HTR-8/SVneo (cell line): Measurements from ENCODE around the gene FCN1.

ENCODE experiments used
- DNase-seq: peaks from one replicate; pipeline ENCODE4 v3.0.0; 2011; ENCODE audit warnings: low spot score, mixed read lengths; ENCODE audit not compliant: insufficient read length
- FAIRE-seq: peaks from 2 replicates; lab custom pipeline; 2011; peaks lifted over from hg19 to GRCh38; lab: Jason Lieb, UNC

FCN1 gene

GRCh38 chr9:134955156-134955555 is 37.4 kb upstream of the FCN1 start:
- FAIRE-seq = no peak
- no peak for DNase-seq

DNA sequence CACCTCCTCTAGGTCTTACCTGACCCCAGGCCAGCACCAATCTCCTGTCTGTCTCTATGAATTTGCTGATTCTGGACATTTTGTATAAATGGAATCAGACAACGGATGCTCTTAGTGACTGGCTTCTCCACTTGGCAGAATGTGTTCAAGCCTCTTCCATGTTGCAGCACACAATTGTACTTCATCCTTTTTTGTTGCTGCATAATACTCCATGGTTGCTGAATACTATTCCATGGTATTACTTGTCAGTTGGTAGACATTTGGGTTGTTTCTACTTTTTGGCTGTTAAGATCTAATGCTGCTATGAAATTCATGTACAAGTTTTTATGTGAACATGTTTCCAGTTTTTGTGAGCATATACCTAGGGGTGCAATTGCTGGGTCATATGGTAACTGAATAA is 34.3 kb upstream of the FCN1 start:
- DNase-seq = no peak
- no peak for FAIRE-seq

GRCh38 chr9:134951461-134951860 is 33.7 kb upstream of the FCN1 start:
- no peak for FAIRE-seq
- DNase-seq = no peak

- FAIRE-seq (no peak), DNase-seq (no peak)
Measured at GRCh38 chr9:134950386-134951210, 32.9 kb upstream of the FCN1 start.

DNA sequence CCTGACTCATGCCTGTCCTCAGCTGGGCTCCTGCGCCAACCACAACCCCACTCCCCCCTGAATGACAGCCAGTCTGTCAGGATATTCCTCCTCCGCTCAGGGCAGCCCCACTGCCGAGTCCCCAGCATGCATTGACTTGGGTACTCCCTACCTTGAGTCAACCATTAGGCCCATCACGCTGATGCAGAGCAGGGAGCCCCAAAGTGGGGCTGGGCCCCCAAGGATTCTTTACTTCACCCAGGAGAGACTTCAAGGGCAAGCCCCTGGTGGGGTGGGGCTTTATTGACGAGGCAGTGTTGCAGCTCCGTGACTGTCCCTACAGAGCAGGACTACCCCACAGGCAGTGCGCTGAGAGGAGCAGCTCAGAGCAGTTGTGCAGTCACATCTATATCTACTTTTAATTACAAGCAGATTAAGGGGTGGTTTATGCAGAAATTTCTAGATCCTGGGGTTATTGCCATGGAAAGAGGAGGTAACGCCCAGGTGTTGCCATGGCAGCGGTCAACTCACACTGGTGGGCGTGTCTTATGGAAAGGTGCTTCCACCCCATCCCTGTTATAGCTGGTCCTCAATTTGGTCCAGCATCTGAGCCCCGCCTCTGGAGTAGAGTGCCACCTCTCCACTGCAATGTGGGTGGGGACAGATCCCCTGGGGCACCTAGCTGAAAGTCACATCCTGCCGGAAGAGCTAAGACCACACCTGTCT is 32.1 kb upstream of the FCN1 start:
- FAIRE-seq (no peak), DNase-seq (no peak)

DNA sequence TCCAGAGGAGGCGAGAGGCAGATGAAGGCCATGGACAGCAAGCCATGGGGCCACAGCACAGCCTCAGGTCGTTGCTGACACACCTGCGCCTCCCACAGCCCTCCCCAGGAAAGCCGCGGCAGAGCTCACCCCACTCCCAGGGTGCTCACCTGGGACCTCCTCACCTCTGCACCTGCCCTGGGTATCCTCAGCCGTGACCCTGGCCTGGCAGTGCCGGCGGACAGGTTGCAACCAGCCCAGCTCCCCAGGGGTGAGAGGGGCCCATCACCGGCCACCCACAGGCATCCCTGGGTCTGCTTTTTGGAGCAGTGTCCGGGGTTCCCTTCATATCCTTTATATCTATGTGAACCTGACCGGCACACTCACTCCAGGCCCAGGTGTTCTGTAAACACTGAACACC is 30.4 kb upstream of the FCN1 start:
- DNase-seq = no peak
- no peak for FAIRE-seq

DNA sequence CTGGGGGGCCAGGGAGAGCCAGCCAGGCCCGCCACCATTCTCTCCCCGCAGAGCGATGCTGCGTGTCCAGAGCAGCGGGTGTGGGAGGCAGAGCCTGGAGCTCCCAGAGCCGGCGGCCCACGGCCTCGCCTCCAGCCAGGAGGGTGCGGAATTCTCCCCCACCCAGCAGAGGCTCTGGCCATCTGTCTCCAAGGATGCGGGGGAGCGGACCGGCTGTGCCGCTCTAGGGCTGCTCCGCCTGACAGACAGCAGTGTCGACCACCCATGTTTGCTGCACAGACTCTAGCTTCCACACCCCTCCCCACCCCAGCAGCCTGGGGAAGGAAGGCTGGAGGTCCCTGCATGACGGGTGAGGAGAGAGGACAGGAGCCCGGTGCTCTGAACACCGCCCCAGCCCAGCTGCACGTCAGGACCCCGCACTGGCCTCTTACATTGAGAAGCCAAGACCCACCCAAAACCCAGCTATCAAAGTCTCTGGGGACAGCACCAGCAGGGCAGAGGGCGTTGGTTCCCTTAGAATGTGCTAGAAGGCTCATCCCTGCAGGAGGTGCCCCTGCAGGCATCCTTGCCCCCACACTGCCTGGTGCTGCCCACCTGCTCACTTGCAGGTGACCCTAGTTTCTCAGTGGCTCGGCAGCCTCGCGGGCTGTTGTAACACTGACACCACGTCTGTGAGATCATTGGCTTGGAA is 29.7 kb upstream of the FCN1 start:
- DNase-seq (no peak), FAIRE-seq (no peak)

DNA sequence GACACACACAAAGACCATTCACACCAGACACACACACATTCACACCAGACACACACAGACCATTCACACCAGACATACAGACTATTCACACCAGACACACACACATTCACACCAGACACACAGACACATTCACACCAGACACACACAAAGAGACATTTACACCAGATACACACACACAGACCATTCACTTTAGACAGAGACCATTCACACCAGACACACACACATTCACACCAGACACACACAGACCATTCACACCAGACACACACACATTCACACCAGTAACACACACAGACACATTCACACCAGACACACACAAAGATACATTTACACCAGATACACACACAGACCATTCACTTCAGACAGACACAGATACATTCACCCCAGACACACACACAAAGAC is 29.0 kb upstream of the FCN1 start:
- no peak for DNase-seq
- FAIRE-seq = peak; percentile 13

DNA sequence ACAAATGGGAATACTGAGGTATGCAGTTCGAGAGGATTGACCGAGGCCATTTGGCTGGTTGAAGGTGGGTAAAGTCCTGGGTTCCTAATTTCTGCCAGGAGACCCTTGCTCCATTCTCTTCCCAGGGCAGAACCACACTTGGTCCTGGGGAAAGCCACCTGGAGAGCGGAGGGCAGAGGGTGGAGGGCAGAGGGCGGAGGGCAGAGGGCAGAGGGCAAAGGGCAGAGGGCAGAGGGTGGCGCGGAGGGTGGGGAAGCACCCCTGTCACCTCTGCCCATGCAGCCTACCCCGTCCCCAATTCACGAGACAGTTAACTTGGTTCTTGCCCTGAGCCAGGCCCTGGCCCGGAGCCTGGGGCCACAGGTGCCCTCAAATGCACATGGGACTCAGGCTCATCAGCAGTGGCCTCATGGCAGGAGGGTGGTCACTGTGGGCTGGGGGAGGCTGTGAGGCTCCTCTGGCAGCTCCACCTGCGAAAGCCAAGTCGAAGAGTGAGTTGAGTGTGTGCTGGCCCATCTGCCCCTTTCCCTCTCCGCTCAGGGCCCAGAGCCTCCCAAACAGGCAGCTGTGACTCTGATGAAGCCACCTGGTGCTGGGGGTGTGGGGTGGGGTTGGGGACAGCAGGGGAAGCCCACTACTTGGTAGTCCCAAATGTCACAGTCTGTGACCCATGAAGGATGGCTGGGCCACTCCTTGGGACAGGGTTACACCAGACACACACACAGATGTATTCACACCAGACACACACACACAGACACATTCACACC is 28.0 kb upstream of the FCN1 start:
- DNase-seq = no peak
- FAIRE-seq = no peak

DNA sequence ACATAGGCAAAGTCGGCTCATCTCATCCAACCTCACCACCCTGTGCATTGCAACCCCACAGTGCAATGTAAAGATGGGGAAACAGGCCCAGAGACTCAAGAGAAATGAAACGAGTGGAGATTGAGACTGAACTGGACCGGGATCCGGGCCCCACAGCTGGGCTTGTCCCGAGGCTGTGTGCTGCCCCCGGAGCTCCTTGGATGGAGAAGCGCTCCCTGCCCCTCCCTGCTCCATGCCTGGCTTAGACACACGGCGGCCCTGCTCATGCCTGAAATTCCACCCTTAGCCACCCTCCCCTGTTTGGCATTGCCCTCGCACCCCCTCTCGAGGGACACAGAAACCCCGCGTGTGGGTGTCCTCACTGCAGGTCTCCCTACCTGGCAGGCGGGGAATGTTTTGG is 27.2 kb upstream of the FCN1 start:
- FAIRE-seq (no peak), DNase-seq (no peak)

GRCh38 chr9:134944351-134944802 is 26.7 kb upstream of the FCN1 start:
- no peak for DNase-seq
- FAIRE-seq = no peak

DNA sequence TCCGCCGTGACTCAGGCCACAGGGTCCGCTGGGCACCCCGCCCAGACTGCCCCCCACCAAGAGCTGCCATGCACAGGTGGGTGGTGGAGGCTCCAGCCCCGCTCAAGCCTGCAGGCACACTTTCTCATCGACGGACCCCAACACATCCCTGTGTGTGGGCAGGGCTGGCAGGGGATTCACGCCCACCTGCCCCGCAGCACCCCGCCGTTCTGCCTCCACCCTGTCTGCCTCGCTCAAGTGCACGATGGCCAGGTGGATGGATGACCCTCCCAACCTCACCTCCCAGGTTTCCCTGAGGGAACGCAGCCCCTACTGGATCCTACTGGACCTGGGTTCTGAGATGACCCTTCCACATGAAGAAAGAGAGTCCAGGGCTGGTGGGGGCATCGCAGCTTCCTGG is 26.1 kb upstream of the FCN1 start:
- no peak for FAIRE-seq
- DNase-seq = no peak

DNA sequence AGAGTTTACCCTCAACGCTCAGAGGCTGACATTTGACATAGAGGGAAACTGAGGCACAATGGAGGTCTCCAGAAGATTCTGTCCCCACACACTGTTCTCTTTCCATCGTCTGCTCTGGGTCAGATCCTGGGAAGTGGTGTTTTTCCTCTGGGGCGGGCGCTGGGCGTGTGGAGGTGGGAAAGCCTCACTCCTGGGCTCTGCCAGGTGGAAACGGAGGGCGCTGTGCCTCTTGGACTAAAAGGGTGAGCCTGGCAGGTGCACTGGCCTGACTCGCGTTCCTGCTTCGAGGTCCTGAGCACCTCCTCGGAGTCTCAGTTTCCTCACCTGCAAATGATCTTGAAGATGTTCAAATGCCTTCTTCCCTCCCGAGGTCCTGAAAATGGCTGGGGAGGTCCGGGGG is 25.7 kb upstream of the FCN1 start:
- no peak for FAIRE-seq
- no peak for DNase-seq

DNA sequence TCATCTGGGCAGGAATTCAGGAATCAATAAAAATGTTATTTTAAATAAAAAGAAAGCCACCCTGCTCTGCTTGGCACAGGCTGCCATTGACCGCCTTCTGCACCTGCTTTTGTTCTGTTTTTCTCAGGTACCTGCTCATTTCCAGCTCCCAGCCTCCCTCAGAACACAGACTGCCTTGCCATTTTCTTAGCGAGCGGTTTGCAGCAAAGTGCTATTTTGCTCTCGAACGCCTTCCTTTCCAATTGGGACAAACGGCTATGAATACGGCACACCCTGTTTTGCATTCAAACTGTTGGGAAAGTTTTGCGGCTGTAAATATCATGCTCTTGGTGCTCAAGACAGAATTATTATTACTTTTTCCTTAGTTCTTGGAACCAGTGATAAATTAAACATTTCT is 25.1 kb upstream of the FCN1 start:
- FAIRE-seq = no peak
- DNase-seq = no peak

DNA sequence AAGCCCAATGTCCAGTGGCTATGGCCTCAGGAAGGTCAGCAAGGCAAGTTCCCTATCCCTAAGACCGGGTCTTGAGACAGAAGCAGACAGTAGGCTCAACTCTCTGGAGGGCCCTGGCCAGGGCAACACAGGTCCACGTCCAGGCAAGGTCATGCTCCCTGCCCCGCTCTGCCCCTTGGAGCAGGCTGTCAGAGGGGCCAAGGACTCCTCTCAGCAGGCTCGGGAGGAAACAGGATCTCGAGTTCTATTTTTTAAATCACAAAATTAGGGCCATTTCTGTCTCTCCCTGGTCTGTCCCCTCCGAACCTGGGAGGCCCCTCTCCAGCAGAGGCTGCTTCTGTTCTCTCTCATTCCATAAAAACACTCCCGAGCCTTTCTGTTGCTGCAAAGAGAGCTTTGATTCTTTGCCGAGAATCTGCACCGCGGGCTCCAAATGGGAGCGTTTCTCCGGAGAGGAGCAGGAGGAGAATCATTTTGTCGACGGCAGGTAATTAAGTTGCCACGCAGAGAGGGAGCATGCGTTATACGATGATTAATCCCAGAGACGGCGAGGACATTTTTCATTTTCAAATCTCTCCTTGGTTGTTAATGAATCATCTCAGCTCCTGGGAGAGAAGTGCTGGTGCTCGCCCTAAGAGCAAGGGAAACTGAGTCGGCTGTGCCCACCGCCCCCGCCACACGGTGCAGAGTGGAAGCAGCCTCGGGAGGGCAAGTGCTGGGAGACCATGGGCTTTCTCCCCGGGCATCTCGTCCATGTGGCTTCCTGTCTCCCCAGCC is 24.5 kb upstream of the FCN1 start:
- DNase-seq = no peak
- FAIRE-seq = no peak

- DNase-seq = no peak
- FAIRE-seq = no peak
Measured at GRCh38 chr9:134940236-134941208, 22.8 kb upstream of the FCN1 start.

DNA sequence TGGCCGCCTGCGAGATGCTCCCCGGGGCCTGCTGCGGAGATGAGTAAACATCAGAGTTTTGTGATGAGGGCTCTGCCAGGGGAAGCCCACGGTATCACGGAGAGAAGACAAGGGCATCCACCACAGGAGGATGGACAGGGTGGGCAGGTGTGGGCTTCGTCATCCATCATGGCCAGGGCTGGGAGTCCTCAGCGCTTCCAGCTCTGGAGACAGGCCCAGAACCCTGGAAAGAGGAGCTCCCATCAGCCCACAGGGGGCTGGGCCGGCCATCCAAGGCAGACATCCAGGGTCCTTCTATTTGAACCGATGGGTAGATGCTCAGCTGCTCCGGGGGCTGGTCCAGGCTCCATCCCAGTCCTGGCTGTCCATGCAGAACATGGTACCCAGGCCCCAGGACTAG is 22.1 kb upstream of the FCN1 start:
- DNase-seq = no peak
- FAIRE-seq = no peak

DNA sequence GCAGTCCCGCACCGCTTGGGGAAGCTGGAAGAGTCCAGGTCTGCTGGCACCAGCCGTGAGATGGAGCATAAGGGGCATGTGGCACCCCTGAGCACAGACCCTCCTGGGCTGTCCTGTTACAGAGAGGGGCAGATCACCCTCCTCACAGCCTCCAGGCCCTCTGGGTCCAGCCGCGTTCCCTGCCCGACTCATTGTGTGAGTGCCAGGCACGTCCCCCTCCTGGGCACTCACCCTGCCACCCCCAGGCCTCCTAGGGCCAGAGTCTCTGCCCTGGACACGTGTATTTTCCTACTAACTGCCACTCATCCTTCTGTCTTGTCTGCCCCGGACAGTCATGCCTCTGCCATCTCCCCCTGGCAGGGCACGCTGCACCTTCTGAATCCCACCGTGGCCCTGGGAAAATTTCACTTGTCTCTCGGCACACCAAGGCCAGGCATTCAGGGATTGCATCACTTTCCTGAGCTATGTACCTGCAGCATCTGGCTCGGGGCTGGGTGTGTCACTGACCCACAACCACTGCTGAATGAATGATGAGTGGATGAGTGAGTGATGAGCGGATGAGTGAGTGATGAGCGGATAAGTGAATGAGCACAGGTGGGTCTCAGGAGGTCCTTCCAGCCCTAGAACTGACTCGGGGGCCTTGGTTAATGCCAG is 21.5 kb upstream of the FCN1 start:
- no peak for DNase-seq
- FAIRE-seq = no peak
